GM12801 (cell line): ENCODE data around the gene RERG.

Experiments
- TF ChIP-seq, protein P1 (sequence below): IDR thresholded peaks from one replicate; pipeline ENCODE4 v1.5.1; 2011; ENCODE audit warnings: control low read depth; ENCODE audit not compliant: insufficient read length; ENCODE audit errors: extremely low read depth

Gene RERG

DNA sequence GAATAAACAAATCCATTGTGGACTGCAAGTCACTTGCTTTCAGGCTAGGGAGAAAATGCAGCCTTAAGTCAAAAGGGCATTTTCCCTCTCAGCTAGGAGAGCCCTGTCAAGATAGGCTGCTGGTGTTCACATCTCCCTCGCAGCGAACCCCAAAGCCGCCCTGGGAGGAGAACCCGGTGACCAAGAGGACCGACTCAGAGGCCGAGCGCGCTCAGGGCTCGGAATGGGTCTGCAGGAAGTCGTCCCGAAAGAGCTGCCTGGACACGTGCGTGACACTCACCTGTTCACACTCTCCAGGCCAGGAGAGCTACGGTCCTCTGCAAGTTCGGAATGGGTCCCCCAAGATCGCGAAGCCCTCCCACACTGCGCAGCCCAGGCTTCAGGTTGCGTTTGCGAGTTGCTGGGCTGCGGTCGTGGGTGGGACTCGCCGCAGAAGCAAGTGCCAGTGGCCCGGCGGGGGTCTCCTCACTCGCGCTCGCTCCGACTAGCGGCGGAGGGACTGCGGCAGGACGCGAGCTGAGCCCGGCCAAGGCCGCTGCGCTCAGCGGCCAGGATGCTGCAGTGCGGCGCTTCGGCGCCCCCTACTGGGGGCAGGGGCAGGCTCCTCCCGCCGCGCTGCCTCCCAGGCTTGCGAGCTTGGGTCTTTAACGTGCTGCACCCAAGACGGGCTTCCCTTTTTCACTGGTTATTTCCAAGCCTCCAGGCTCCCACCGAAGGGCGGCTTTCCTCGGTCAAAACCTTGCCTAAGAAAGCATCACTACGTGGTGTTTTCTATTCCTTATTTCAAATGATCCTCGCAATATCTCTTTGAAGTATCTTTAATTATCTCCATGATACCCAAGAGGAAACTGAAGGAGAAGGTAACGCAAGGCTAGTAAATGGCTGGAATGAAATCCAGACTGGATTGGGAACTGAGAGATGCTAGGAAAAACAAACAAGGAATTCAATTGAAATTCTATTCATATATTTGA is at the start of gene RERG:
RERG (minus strand) TSS at position 503 of the 971 bp plus-strand sequence. CDS start 3,928 bp downstream, outside the sequence.
- TF ChIP-seq, protein P1, sequence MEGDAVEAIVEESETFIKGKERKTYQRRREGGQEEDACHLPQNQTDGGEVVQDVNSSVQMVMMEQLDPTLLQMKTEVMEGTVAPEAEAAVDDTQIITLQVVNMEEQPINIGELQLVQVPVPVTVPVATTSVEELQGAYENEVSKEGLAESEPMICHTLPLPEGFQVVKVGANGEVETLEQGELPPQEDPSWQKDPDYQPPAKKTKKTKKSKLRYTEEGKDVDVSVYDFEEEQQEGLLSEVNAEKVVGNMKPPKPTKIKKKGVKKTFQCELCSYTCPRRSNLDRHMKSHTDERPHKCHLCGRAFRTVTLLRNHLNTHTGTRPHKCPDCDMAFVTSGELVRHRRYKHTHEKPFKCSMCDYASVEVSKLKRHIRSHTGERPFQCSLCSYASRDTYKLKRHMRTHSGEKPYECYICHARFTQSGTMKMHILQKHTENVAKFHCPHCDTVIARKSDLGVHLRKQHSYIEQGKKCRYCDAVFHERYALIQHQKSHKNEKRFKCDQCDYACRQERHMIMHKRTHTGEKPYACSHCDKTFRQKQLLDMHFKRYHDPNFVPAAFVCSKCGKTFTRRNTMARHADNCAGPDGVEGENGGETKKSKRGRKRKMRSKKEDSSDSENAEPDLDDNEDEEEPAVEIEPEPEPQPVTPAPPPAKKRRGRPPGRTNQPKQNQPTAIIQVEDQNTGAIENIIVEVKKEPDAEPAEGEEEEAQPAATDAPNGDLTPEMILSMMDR: no peak

DNA sequence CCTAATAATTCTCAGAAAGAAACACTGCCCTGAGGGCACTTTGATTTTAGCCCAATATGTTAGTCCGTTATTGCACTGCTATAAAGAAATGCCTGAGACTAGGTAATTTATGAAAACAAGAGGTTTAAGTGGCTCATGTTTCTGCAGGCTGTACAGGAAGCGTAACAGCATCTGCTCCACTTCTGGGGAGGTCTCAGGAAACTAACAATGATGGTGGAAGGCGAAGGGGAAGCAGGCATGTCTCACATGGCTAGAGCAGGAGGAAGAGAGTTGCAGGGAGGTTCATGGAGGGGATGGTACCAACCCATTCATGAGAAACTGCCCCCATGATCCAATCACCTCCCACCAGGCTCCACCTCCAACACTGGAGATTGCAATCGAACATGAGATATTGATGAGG is 49.4 kb upstream of the RERG start:
- TF ChIP-seq, protein P1: no peak

- TF ChIP-seq, protein P1: no peak
These were observed 47.8 kb upstream of the RERG start for GRCh38 chr12:15268927-15269552.

DNA sequence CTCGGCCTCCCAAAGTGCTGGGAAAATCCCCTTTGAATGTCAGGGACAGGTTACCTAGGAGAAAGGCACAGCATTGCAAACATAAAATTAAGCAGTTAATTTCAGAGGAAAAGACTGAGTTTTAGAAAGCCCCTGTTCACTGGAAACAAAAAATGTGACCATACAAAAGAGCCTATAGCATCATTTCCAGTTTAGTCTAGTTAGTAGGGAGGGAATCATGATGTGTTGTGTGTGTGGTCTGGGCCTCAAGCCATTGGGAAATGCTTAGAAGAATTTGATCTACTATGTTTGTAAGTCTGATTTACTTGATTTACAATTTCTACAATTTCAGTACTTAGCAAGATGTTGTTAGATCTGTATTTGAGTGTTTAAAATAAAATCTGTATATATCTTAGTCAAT is 47.1 kb upstream of the RERG start:
- TF ChIP-seq, protein P1: no peak

DNA sequence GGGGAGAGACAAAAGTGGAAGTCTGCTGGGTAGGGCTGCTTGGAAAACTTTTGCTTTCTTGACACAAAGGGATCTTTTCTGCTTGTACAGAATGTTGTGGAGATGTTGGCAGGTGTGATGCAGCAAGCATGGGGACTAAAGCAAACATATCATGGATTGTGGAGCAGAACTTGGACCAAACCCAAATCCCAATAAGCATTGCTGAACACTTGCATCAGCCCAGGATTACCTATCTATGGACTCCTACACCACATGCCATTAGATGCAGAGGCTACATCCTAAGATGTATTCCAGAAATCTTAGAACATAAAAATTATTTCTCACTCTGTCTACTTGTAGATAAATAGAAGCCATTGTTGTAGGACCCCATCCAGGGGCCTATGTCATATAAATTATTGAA is 44.7 kb upstream of the RERG start:
- TF ChIP-seq, protein P1: no peak

- TF ChIP-seq, protein P1: no peak
These were observed 35.5 kb upstream of the RERG start for GRCh38 chr12:15256761-15257160.

- TF ChIP-seq, protein P1: no peak
These were observed 32.8 kb upstream of the RERG start for GRCh38 chr12:15253990-15254389.
